Stimulated activated CD8-positive, alpha-beta memory T cell treated with anti-CD3 and anti-CD28 coated beads, Interleukin-4, amount 100 ng/mL, for 48 hours (primary cell): ENCODE results near the gene SASS6.

Experiments
- DNase-seq: peaks from one replicate; pipeline ENCODE4 v3.0.0-alpha.2; 2020

The SASS6 gene

GRCh38 chr1:100038660-100039287 is 94.0 kb downstream of the SASS6 start:
- DNase-seq, result peak; percentile 85

GRCh38 chr1:100037927-100038659 is 94.6 kb downstream of the SASS6 start:
- DNase-seq, result peak; percentile 91

GRCh38 chr1:100037656-100037926 is 95.1 kb downstream of the SASS6 start:
- DNase-seq, result no peak

GRCh38 chr1:100036718-100037655 is 95.7 kb downstream of the SASS6 start:
- no peak for DNase-seq

GRCh38 chr1:100035214-100035613 is 97.5 kb downstream of the SASS6 start:
- no peak for DNase-seq

- DNase-seq, result no peak
These were observed 98.3 kb downstream of the SASS6 start for GRCh38 chr1:100034470-100034869.
